Activated naive CD8-positive, alpha-beta T cell treated with anti-CD3 and anti-CD28 coated beads, Interleukin-2, amount 50 U/mL, for 24 hours (primary cell): ENCODE data around the gene PRR3.

Experiments used
- ATAC-seq: fragments of 150-1000 bp; cut with Tn5 transposase; one replicate; pipeline ENCODE4 v1.10.0; 2021
- DNase-seq: peaks from one replicate; pipeline ENCODE4 v3.0.0; 2021
- H3K27ac Mint-ChIP-seq: one replicate; pipeline ENCODE4 v1.8.0; 2021; ENCODE audit warnings: mild to moderate bottlenecking, mixed read lengths
- H3K27me3 Mint-ChIP-seq: one replicate; pipeline ENCODE4 v1.8.0; 2021; ENCODE audit warnings: mixed read lengths
- H3K36me3 Mint-ChIP-seq: one replicate; pipeline ENCODE4 v1.8.0; 2021; ENCODE audit warnings: low read depth, mixed read lengths
- H3K4me1 Mint-ChIP-seq: one replicate; pipeline ENCODE4 v1.8.0; 2021; ENCODE audit warnings: mixed read lengths
- H3K4me3 Mint-ChIP-seq: one replicate; pipeline ENCODE4 v1.8.0; 2021; ENCODE audit warnings: mild to moderate bottlenecking, moderate library complexity, mixed read lengths
- H3K9me3 Mint-ChIP-seq: one replicate; pipeline ENCODE4 v1.8.0; 2021; ENCODE audit warnings: mixed read lengths

Gene PRR3

DNA sequence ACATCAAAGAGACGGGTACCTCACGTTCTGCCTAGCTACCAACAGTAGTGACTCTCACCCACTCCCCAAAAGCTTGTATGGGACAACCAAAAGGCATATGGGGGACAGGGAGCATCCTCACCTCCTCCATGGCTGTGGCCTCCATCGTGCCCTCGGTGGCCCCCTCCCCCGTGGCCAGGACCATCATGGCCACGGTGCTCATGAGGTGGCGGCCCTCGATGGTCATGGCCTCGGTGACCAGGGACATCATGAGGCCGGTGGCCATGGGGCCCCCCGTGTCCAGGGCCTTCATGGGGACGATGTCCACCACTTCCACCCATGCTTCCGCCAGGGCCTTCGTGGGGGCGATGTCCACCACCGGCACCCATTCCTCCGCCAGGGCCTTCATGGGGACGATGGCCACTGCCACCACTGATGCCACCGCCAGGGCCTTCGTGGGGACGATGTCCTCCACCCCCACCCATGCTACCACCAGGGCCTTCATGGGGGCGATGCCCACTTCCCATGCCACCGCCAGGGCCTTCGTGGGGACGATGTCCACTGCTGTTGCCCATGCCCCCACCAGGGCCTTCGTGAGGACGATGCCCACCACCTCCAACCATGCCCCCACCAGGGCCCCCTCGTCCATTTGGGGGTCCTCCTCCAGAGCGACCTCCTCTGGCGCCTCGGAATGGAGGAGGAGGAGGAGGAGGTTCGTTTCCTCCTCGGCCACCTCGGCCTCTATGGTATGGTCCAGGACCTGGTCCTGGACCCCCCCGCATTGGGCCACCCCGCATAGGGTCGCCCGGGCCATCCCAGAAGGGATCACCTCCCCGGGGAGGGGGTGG is 44.9 kb downstream of the PRR3 start:
- Mint-ChIP-seq H3K36me3 (peaks cover 66% of the 10 kb centered on the region), H3K9me3 (no peaks in the 10 kb centered on the region), H3K4me1 (peaks cover 20% of the 10 kb centered on the region), H3K27ac (peak overlapping the region; percentile 65), H3K4me3 (no peak overlapping the region), H3K27me3 (no peaks in the 10 kb centered on the region)
- no peak for ATAC-seq
- DNase-seq = no peak

DNA sequence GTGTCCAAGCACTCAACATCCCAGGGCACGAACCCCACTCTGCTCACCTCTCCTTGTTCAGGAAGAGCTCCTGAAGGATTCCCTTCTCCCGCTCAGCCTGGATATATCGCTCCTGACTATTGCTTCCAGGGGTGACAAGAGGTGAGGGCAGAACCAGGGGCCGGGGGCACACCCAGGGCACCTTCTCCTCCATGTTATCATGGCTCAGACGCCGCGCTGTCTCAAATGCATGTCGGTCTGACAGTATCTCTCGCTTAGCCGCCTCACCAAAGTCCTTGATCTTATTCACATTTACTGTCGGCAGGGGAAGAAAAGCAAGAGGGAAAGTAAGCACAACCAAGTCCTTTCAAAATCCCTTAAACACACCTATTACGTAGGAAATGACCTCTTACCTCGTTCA is 46.9 kb downstream of the PRR3 start:
- Mint-ChIP-seq H3K9me3 (no peaks in the 10 kb centered on the region), H3K27ac (no peak overlapping the region), H3K4me3 (no peak overlapping the region), H3K4me1 (peaks cover 28% of the 10 kb centered on the region), H3K27me3 (no peaks in the 10 kb centered on the region), H3K36me3 (peaks cover 79% of the 10 kb centered on the region)
- ATAC-seq = no peak
- no peak for DNase-seq

DNA sequence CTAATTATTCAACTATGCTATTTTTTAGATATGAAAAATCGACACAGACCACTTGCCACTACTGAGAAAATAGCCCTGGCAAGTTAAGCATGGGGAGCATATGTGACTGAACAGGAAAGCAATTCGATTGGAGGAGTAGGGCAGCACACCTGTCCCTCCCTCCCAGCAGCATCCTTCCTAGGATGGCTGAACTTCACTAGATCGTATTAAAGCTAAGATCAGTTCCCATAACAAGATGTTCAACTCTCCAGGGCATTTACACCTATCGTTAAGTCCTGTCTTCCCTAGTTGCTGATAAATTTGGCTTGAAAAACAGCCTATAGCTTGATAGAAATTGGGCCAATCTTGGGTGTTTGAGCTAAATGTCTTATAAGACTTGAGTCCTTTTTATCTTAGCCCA is 53.0 kb downstream of the PRR3 start:
- DNase-seq = no peak
- Mint-ChIP-seq H3K4me3 (no peak overlapping the region), H3K36me3 (peaks cover 90% of the 10 kb centered on the region), H3K4me1 (peaks cover 68% of the 10 kb centered on the region), H3K27ac (peak overlapping the region; percentile 38), H3K27me3 (no peaks in the 10 kb centered on the region), H3K9me3 (no peaks in the 10 kb centered on the region)
- ATAC-seq = no peak

DNA sequence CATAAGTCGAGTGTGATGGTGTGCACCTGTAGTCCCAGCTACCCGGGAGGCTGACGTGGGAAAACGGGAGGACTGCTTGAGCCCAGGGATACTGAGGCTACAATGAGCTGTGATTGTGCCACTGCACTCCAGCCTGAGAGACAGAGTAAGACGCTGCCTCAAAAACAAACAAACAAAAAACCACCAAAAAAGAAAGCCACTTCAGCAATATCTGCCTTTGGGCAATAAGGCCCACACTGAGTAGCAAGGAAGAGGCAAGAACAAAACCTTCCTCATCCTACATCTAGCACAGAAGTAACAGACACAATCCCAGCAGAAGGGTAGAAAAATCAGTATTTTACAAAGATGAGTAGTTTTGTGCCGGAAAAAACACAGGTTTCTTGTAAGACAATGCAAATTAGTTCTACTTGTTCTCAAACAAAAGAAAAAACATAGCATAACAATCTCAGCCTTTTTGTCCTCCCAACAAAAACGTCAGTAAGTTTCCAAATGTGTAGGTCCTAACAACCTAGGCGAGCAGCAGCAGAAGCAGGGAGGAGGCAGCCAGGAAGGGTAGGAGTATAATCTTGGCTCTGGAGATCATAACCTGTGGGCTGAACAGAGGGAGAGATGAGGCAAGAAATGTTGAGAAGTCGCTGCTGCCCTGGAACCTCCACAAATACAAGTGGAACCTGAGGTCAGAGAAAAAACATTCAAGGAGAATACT is 54.2 kb downstream of the PRR3 start:
- Mint-ChIP-seq H3K4me1 (peaks cover 69% of the 10 kb centered on the region), H3K27ac (peak overlapping the region; percentile 99), H3K36me3 (peaks cover 92% of the 10 kb centered on the region), H3K4me3 (peak overlapping the region; percentile 19), H3K9me3 (no peaks in the 10 kb centered on the region), H3K27me3 (no peaks in the 10 kb centered on the region)
- ATAC-seq (no peak), DNase-seq (no peak)

DNA sequence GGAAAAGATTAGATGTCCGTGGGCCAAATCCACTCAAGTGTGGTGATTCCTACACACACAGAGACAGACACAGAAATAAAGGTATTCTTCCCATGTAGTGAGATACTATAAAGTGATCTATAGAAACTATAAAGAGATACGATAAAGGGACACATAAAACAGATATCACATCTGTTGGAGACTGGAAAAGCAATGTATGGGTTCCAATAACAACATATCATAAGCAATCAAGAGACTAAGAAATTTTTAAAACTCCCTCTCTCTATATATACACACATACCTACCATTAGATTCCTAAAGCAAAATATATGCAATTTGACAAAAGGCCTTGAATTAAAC is 54.7 kb downstream of the PRR3 start:
- DNase-seq (no peak), ATAC-seq (no peak)
- peaks cover 67% of the 10 kb centered on the region for H3K4me1 Mint-ChIP-seq
- H3K9me3 Mint-ChIP-seq = no peaks in the 10 kb centered on the region
- peaks cover 92% of the 10 kb centered on the region for H3K36me3 Mint-ChIP-seq
- H3K4me3 Mint-ChIP-seq = peak overlapping the region; percentile 19
- no peaks in the 10 kb centered on the region for H3K27me3 Mint-ChIP-seq
- H3K27ac Mint-ChIP-seq = peak overlapping the region; percentile 99

DNA sequence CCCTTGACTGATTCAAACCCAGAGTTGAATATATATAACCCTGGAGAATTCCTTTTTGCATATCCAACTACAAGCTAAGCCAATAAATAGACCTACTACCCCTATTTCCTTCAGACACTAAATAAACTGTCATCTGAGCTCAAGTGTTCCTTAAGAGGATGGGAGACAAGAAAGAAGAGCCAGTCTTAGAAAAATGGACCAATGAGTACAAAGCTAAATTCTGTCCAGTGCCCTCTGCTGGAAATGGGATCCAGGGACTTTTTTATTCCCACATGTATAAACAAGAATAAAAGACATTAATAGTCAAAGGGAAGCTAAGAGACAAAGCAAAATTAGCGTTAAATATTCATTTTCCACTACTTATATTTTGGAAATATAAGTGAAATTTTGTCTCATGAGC is 55.1 kb downstream of the PRR3 start:
- Mint-ChIP-seq H3K27me3 (peaks cover 2% of the 10 kb centered on the region), H3K4me1 (peaks cover 71% of the 10 kb centered on the region), H3K4me3 (no peak overlapping the region), H3K36me3 (peaks cover 93% of the 10 kb centered on the region), H3K9me3 (no peaks in the 10 kb centered on the region), H3K27ac (peak overlapping the region; percentile 99)
- ATAC-seq (no peak), DNase-seq (no peak)

DNA sequence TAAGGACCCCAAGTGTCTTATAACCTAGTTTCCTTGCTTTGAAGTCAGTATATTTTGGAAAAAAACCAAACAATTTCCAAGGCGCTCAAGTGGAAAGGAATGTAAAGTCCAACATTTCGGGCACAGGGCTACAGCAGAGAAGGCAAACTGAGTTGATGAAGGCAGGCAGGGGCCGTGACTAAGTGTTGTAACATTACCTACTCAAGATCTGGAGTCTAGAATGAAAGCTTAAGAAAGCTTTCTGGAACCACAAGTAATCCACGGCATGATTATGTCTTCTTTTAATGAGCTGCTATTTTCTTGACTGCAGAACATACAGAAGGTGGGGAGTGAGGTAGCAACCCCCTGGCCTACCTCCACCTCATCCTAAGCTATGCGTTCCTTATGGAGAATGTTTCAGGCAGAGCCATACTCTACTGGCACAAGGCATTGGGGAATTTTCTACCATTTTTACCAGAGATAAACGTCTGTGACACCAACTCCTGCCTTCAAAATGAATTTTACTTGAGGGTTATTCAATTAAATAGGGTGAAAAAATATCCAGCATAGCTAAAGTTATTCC is 55.7 kb downstream of the PRR3 start:
- no peak for ATAC-seq
- peaks cover 89% of the 10 kb centered on the region for H3K36me3 Mint-ChIP-seq

More for the DNA sequence above, 55.7 kb downstream of the PRR3 start:
- no peaks in the 10 kb centered on the region for H3K9me3 Mint-ChIP-seq
- peaks cover 72% of the 10 kb centered on the region for H3K4me1 Mint-ChIP-seq
- peaks cover 4% of the 10 kb centered on the region for H3K27me3 Mint-ChIP-seq
- H3K27ac Mint-ChIP-seq = peak overlapping the region; percentile 99
- DNase-seq = no peak
- H3K4me3 Mint-ChIP-seq = peak overlapping the region; percentile 98
